ENCODE data around the gene EXOC7. TPM values are rescaled to one million over a fixed set of nuclear protein-coding genes. Genes with fewer than 3 reads are reported as not detected.

EXOC7 gene
- total RNA-seq, 1 experiment from 2014 or later: 114 TPM

DNA sequence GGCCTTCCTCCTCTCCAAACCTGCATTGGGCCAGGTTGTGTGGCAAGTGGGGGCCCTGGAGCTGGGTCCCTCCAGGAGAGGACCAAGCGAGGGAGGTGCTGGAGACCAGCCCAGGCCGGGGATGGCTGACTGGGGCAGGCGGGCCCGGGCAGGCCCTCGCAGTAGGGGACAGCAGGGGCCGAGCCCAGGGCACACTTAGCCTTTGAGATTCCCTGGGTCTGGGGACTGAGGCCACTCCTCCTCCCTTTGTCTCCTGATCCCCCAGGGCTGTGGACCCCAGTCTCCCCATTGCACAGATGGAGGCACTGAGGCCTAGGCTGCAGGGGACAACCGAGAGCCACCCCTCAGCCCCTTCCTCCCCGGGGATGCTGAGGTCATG lies 32.2 kb upstream of the EXOC7 start:
- no peaks in the 10 kb centered on the region for H3K27me3 ChIP-seq (ENCODE audit: insufficient read depth, low read length)
- DNase-seq (ENCODE audit: low read depth, low spot score) (no peak), ATAC-seq (no peak)
- TF ChIP-seq SIN3A (IDR thresholded peaks at IDR 0.05; ENCODE audit: low read depth) (no peak), POLR2A (IDR thresholded peaks at IDR 0.05; ENCODE audit: borderline replicate concordance, extremely low read depth, insufficient read depth, insufficient read length) (no peak), RAD21 (IDR thresholded peaks at IDR 0.05; ENCODE audit: low read depth) (no peak)
- ChIA-PET CTCF (no interaction called here), RAD21 (ENCODE audit: low non-redundant PET in 1 of 2, low total read pairs in 2 of 2, uncharacterized antibody in 2 of 2, unreplicated experiment in 2 of 2) (interaction anchor here in 1 of 2 experiments (0.5 kb wide), 1 partner anchor 14 kb away, joined by 4 read pairs; no protein-coding TSS in a partner anchor), POLR2A (no interaction called here)
- no peak overlapping the region for H2AFZ ChIP-seq (ENCODE audit: low read depth, low read length, poor library complexity, severe bottlenecking)
- no peak overlapping the region for H3K4me2 ChIP-seq (ENCODE audit: low read length)
- no peaks in the 10 kb centered on the region for H3K9me3 ChIP-seq (ENCODE audit: control insufficient read depth in 1 of 2, insufficient read depth in 1 of 2, low read depth in 1 of 2, low read length in 2 of 2)
- peaks cover 24 to 28% of the 10 kb centered on the region in 2 experiments for H3K4me1 ChIP-seq (ENCODE audit: control insufficient read depth in 1 of 2, insufficient read depth in 2 of 2, low read length in 2 of 2)
- H3K36me3 ChIP-seq (ENCODE audit: control insufficient read depth in 1 of 2, insufficient read depth in 2 of 2, low read length in 2 of 2): no peaks in the 10 kb centered on the region
- no peak overlapping the region for H3K4me3 ChIP-seq (replicated peaks in 1 of 2; ENCODE audit: low read depth in 1 of 2, low read length in 2 of 2)
- intact Hi-C loops (cut with micrococcal nuclease): no loop called here
- H3K79me2 ChIP-seq (ENCODE audit: insufficient read depth, low read length): no peaks in the 10 kb centered on the region
- no peak overlapping the region for H3K9ac ChIP-seq (ENCODE audit: low read length)
- no peaks in the 10 kb centered on the region for H4K20me1 ChIP-seq (ENCODE audit: insufficient read depth)
- no TSS peak for BruUV-seq (replicated peaks)
- H3K9me2 ChIP-seq (ENCODE audit: insufficient read depth): no peaks in the 10 kb centered on the region
- H3K27ac ChIP-seq (ENCODE audit: low read depth, low read length): no peak overlapping the region

DNA sequence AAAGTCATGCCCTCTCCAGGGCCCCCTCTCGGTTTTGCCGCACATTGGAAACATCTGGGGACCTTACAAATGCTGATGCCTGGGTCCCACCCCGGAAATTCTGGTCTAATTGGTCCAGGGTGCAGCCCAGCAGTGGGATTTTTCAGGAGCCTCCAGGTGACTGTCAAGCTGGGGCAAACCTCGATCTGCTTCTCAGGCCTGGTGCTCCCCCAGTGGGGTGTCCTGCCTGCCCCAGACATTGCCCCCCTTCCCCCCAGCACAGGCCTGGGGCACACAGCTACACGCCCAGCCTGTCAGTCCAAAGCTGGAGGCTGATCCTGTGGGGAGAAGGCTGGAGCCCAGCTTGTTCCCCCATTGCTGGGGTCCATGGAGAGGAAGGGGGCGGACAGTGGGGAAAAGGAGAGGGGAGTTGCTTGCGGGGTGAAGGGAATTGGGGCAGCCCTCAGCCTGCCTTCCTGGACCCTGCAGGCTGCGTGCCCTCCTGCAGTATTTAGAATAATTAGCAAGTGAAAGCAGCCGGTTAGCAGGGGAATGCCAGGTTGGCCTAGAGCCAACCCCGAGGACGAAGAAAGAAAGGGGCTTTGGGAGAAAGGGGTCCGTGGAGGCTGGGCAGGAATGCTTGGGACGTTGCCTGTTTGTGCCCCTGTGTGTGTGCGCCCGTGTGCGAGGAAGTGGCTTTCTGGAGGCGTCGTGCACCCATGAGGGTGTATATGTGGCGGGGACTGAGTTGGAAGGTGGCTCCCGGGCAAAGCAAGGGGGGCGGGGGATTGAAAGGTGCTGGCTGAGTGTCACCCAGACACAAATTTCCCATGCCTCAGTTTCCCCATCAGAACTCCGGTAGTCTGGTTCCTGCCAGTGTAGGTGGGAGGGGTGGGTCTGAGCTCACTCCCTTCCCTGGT lies 31.6 kb upstream of the EXOC7 start:
- Histone ChIP-seq H3K9ac (ENCODE audit: low read length) (no peak overlapping the region), H3K27ac (ENCODE audit: low read depth, low read length) (no peak overlapping the region; the same call in 1 of the 2 replicates), H4K20me1 (ENCODE audit: insufficient read depth) (no peaks in the 10 kb centered on the region), H3K36me3 (ENCODE audit: control insufficient read depth in 1 of 2, insufficient read depth in 2 of 2, low read length in 2 of 2) (no peaks in the 10 kb centered on the region), H3K79me2 (ENCODE audit: insufficient read depth, low read length) (no peaks in the 10 kb centered on the region), H3K27me3 (ENCODE audit: insufficient read depth, low read length) (no peaks in the 10 kb centered on the region), H3K4me3 (replicated peaks in 1 of 2; ENCODE audit: low read depth in 1 of 2, low read length in 2 of 2) (no peak overlapping the region), H3K4me2 (ENCODE audit: low read length) (no peak overlapping the region), H3K9me3 (ENCODE audit: control insufficient read depth in 1 of 2, insufficient read depth in 1 of 2, low read depth in 1 of 2, low read length in 2 of 2) (no peaks in the 10 kb centered on the region), H3K4me1 (ENCODE audit: control insufficient read depth in 1 of 2, insufficient read depth in 2 of 2, low read length in 2 of 2) (peaks cover 24% of the 10 kb centered on the region in 2 experiments), H3K9me2 (ENCODE audit: insufficient read depth) (no peaks in the 10 kb centered on the region), H2AFZ (ENCODE audit: low read depth, low read length, poor library complexity, severe bottlenecking) (no peak overlapping the region)
- ChIA-PET RAD21 (ENCODE audit: low non-redundant PET in 1 of 2, low total read pairs in 2 of 2, uncharacterized antibody in 2 of 2, unreplicated experiment in 2 of 2) (no interaction called here), CTCF (interaction anchor here (0.6 kb wide), 1 partner anchor 12 kb away, joined by 3 read pairs; no protein-coding TSS in a partner anchor), POLR2A (no interaction called here)
- BruUV-seq (replicated peaks): no TSS peak
- DNase-seq (ENCODE audit: low read depth, low spot score): no peak
- no peak for ATAC-seq
- intact Hi-C loops (cut with micrococcal nuclease): no loop called here
- no peak for TF ChIP-seq SRF (IDR thresholded peaks at IDR 0.05; ENCODE audit: low read depth)
- TF ChIP-seq RAD21 (IDR thresholded peaks at IDR 0.05; ENCODE audit: low read depth): no peak
- TF ChIP-seq POLR2AphosphoS5 (IDR thresholded peaks at IDR 0.05; ENCODE audit: low read depth, low read length): no peak
- no peak for TF ChIP-seq SP1 (IDR thresholded peaks at IDR 0.05; ENCODE audit: low read depth)
- TF ChIP-seq FOSL1 (IDR thresholded peaks at IDR 0.05; ENCODE audit: low read depth): no peak
- TF ChIP-seq ELF1 (IDR thresholded peaks at IDR 0.05; ENCODE audit: borderline replicate concordance, low read depth): no peak
- TF ChIP-seq ZFX (IDR thresholded peaks at IDR 0.05): no peak
- no peak for TF ChIP-seq TCF7L2 (IDR thresholded peaks at IDR 0.05; ENCODE audit: borderline replicate concordance, extremely low read depth, insufficient read depth, insufficient read length)
- no peak for TF ChIP-seq EZH2phosphoT487 (IDR thresholded peaks at IDR 0.05; ENCODE audit: borderline replicate concordance)
- TF ChIP-seq, protein P1, sequence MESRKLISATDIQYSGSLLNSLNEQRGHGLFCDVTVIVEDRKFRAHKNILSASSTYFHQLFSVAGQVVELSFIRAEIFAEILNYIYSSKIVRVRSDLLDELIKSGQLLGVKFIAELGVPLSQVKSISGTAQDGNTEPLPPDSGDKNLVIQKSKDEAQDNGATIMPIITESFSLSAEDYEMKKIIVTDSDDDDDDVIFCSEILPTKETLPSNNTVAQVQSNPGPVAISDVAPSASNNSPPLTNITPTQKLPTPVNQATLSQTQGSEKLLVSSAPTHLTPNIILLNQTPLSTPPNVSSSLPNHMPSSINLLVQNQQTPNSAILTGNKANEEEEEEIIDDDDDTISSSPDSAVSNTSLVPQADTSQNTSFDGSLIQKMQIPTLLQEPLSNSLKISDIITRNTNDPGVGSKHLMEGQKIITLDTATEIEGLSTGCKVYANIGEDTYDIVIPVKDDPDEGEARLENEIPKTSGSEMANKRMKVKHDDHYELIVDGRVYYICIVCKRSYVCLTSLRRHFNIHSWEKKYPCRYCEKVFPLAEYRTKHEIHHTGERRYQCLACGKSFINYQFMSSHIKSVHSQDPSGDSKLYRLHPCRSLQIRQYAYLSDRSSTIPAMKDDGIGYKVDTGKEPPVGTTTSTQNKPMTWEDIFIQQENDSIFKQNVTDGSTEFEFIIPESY (IDR thresholded peaks at IDR 0.05; ENCODE audit: extremely low read depth, insufficient replicate concordance, low read length): no peak
- TF ChIP-seq CEBPB (IDR thresholded peaks at IDR 0.05; ENCODE audit: low read depth): no peak
- no peak for TF ChIP-seq ZNF274 (IDR thresholded peaks at IDR 0.05; ENCODE audit: low read depth, low read length)
- no peak for TF ChIP-seq REST (IDR thresholded peaks at IDR 0.05; ENCODE audit: low read depth)
